Measurements from ENCODE around the gene TLCD3A. TPM values are rescaled to one million over a fixed set of nuclear protein-coding genes. Genes with fewer than 3 reads are reported as not detected.
"Not testable (repeated sequence)": the region's sequence is repeated elsewhere in the genome, so short reads cannot be mapped to it uniquely, and the experiment has no call there.

The TLCD3A gene
- total and polyA plus RNA-seq, 10 of the 15 experiments (the other 5 are each of a cell fraction or from before 2014, with no cell fraction given): 2.9 to 29.7 (median 17.8) TPM

GRCh38 chr17:746783-747629, 14.6 kb downstream of the TLCD3A start:
- no peak for ATAC-seq
- Histone ChIP-seq H3K9ac (ENCODE audit: control insufficient read depth, insufficient read depth, low read length) (no peak overlapping the region), H3K27me3 (replicated peaks in 1 of 2; ENCODE audit: control insufficient read depth in 2 of 2, insufficient read depth in 2 of 2, low read length in 1 of 2) (no peaks in the 10 kb centered on the region), H3K27ac (ENCODE audit: control insufficient read depth, insufficient read depth) (no peak overlapping the region), H3K4me3 (no peak overlapping the region), H3K4me1 (ENCODE audit: control insufficient read depth, insufficient read depth, low read length) (peaks cover 4% of the 10 kb centered on the region; the same call in 1 of the 2 replicates), H3K36me3 (ENCODE audit: control insufficient read depth in 2 of 2, insufficient read depth in 2 of 2, low read length in 1 of 2) (peaks cover 32 to 33% of the 10 kb centered on the region in 2 experiments), H3K79me2 (ENCODE audit: control insufficient read depth, insufficient read depth, low read length) (peaks cover 44% of the 10 kb centered on the region), H2AFZ (ENCODE audit: control insufficient read depth, low read depth, low read length) (no peak overlapping the region), H4K20me1 (ENCODE audit: control insufficient read depth, insufficient read depth) (no peaks in the 10 kb centered on the region), H3K4me2 (ENCODE audit: control insufficient read depth, insufficient read depth) (no peak overlapping the region), H3K9me3 (replicated peaks; ENCODE audit: control insufficient read depth, insufficient read depth, low read length) (peaks cover 3% of the 10 kb centered on the region; the same call in 1 of the 3 replicates)
- no peak for TF ChIP-seq TCF3 (IDR thresholded peaks at IDR 0.05; ENCODE audit: borderline replicate concordance, insufficient read depth, low read depth, low read length)
- TF ChIP-seq EP300 (IDR thresholded peaks at IDR 0.05; ENCODE audit: borderline replicate concordance in 1 of 2, control insufficient read depth in 1 of 2, low read depth in 2 of 2, low read length in 2 of 2): no peak
- no peak for TF ChIP-seq TAF1 (IDR thresholded peaks at IDR 0.05; ENCODE audit: borderline replicate concordance, low read depth, low read length)
- TF ChIP-seq POLR2A (IDR thresholded peaks at IDR 0.05; ENCODE audit: low read depth, low read length): peak; percentile 57
- no TSS peak for BruUV-seq (replicated peaks)
- intact Hi-C loops (cut with micrococcal nuclease; ENCODE audit: unreplicated experiment): no loop called here
- FAIRE-seq: no peak
- SMC1A ChIA-PET (ENCODE audit: uncharacterized antibody, unreplicated experiment): no interaction called here
- in situ Hi-C loops (cut with MboI): no loop called here
- RAD21 ChIA-PET (ENCODE audit: unreplicated experiment): no interaction called here
- POLR2A ChIA-PET: no interaction called here
- no peak for DNase-seq (ENCODE audit: low read depth, low spot score)
- CTCF ChIA-PET: interaction anchor here (0.7 kb wide), 1 partner anchor 9 kb away, joined by 5 read pairs; no protein-coding TSS in a partner anchor
- 94% methylated on average over 37 of the region's 38 CpGs for WGBS (ENCODE audit: insufficient coverage, insufficient replicate concordance, low lambda C conversion rate, missing lambda C conversion rate)

- in situ Hi-C loops (cut with MboI); SMC1A ChIA-PET (ENCODE audit: uncharacterized antibody, unreplicated experiment); CTCF ChIA-PET; H3K4me1 ChIP-seq (ENCODE audit: control insufficient read depth, insufficient read depth, low read length); H3K4me2 ChIP-seq (ENCODE audit: control insufficient read depth, insufficient read depth); H4K20me1 ChIP-seq (ENCODE audit: control insufficient read depth, insufficient read depth); H3K9me3 ChIP-seq (replicated peaks; ENCODE audit: control insufficient read depth, insufficient read depth, low read length); H3K27me3 ChIP-seq (replicated peaks in 1 of 2; ENCODE audit: control insufficient read depth in 2 of 2, insufficient read depth in 2 of 2, low read length in 1 of 2); RAD21 ChIA-PET (ENCODE audit: unreplicated experiment); POLR2A ChIA-PET; ATAC-seq; H3K9ac ChIP-seq (ENCODE audit: control insufficient read depth, insufficient read depth, low read length); H2AFZ ChIP-seq (ENCODE audit: control insufficient read depth, low read depth, low read length); DNase-seq (ENCODE audit: low read depth, low spot score); intact Hi-C loops (cut with micrococcal nuclease; ENCODE audit: unreplicated experiment); BruUV-seq (replicated peaks); H3K27ac ChIP-seq (ENCODE audit: control insufficient read depth, insufficient read depth); H3K4me3 ChIP-seq; FAIRE-seq: not testable (repeated sequence)
- TF ChIP-seq HDAC6 (IDR thresholded peaks at IDR 0.05; ENCODE audit: unreplicated experiment): peak; percentile 50
- Histone ChIP-seq H3K36me3 (ENCODE audit: control insufficient read depth in 2 of 2, insufficient read depth in 2 of 2, low read length in 1 of 2) (peaks cover 30 to 33% of the 10 kb centered on the region in 2 experiments), H3K79me2 (ENCODE audit: control insufficient read depth, insufficient read depth, low read length) (peaks cover 45% of the 10 kb centered on the region)
- WGBS (ENCODE audit: insufficient coverage, insufficient replicate concordance, low lambda C conversion rate, missing lambda C conversion rate): 91% methylated on average over 4 of the region's 4 CpGs
Observed at GRCh38 chr17:748604-749003, 16.2 kb downstream of the TLCD3A start.
